Psoas muscle (tissue), 8 donors: ENCODE data around the gene KLHL29. TPM values are rescaled to one million over a fixed set of nuclear protein-coding genes. Genes with fewer than 3 reads are reported as not detected.

Experiments
- ATAC-seq, 4 donors: fragments of 200-7000 bp; cut with Tn5 transposase; one replicate each; pipeline ENCODE4 v1.9.1; 2020; ENCODE audit warnings: moderate library complexity in 3 of 4, mild to moderate bottlenecking in 2 of 4
- DNase-seq, 2 donors: peaks; one replicate each; pipeline ENCODE4 v3.0.0-alpha.2; 2020
- H3K27ac ChIP-seq: fragments of 200-600 bp; one replicate; pipeline ENCODE4 v1.8.0; 2022
- H3K27me3 ChIP-seq, 3 donors: fragments of 200-600 bp in 1 of 3; one replicate each; pipeline versions ENCODE4 v1.6.1 to v1.8.0; 2013 to 2022; ENCODE audit warnings: low read length in 2 of 3, mild to moderate bottlenecking in 2 of 3, moderate library complexity in 1 of 3; ENCODE audit not compliant: insufficient read depth in 3 of 3
- H3K36me3 ChIP-seq, 2 donors: fragments of 200-600 bp in 1 of 2; one replicate each; pipeline versions ENCODE4 v1.6.1 to v1.8.0; 2013 to 2022; ENCODE audit warnings: low read depth in 1 of 2, mild to moderate bottlenecking in 1 of 2, moderate library complexity in 1 of 2; ENCODE audit not compliant: insufficient read depth in 1 of 2
- H3K4me1 ChIP-seq: fragments of 200-600 bp; one replicate; pipeline ENCODE4 v1.8.0; 2022
- H3K4me3 ChIP-seq: fragments of 200-600 bp; one replicate; pipeline ENCODE4 v1.8.0; 2022; ENCODE audit warnings: mild to moderate bottlenecking
- H3K9me3 ChIP-seq: fragments of 200-600 bp; one replicate; pipeline ENCODE4 v1.8.0; 2022
- CTCF ChIP-seq: fragments of 200-600 bp; IDR thresholded peaks from one replicate; pipeline ENCODE4 v1.8.0; 2022; ENCODE audit warnings: antibody characterized with exemption
- WGBS, 3 donors: extraction: QIAGEN DNeasy Blood & Tissue Kit; methylation state at CpG; one replicate each; pipeline versions ENCODE4 v1.1.6 to v1.1.7; 2013; 5-methylcytosine and 5-hydroxymethylcytosine counted together
- intact Hi-C, 2 donors: fragments of 100-400 bp; cut with DNase I; formaldehyde crosslinking; loops; one replicate each; pipeline versions ENCODE4 v1.11.0 to v1.14.2; 2022
- polyA plus RNA-seq, 3 donors: library from polyadenylated mRNA; stranded (reverse); fragments of 200-250 nt; gene quantifications; one replicate each; pipeline ENCODE4 v1.2.3, GENCODE V29; 2013
- total RNA-seq, 4 donors: library from RNA; stranded (reverse); fragmentation: NEBNext Ultra II Directional in 2 of 4; extraction: Animal tissue kit (Norgen Biotek cat#: 25700) in 2 of 4; gene quantifications; one replicate each; pipeline versions ENCODE4 v1.2.1 to v1.2.4, GENCODE V29; 2021 to 2023
- donor health status: healthy with polysubstance abuse.
- donor health status: DM: no; HTN: no; CAD: no; lungs with moderate emphysema.
- donor health status: Bipolar disorder and iron deficiency.
- donor health status: healthy.
- donor health status: DM: yes; HTN: yes; CAD: no.
- donor health status: DM: no; HTN: no; CAD: no.
- donor health status: DM: no; HTN: no; CAD: no.
- donor health status: DM: yes; HTN: yes; CAD: no.

The KLHL29 gene
- total and polyA plus RNA-seq, 7 donors, result 4.4 to 14.1 (median 6.8) TPM

DNA sequence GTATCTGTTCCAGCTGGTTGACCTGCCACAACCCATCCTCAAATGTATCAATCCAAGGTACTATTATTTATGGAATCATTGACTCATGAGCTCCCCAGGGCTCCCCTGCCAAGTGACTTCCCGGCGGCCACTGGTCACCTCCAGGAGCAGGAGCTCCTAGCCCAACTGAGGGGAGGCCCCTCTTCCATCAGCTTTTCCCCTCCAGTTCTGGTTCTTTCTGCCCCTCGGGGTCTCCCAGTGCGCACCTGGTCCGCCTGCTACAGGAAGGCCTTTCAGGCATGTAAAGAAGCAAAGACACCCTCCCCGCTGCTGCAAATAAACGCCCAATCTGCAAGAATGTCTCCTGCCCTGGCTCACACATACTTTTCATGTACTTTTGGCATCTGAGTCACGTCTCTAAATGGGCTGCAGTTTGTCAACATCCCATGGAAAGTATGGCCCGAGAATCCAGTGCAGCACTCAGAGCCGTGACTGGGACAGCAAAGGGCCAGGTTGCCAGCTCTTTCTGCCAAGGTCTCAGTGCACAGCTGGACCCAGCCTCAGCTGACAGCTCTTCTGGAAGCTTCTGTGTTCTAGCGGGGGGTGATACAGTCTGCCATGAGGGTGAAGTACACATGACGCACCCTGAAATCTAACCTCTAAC lies 41.4 kb downstream of the KLHL29 start:
- peak; percentile 81 to 87 (median 85) for ATAC-seq
- Histone ChIP-seq H3K9me3 (no peaks in the 10 kb centered on the region), H3K36me3 (no peaks in the 10 kb centered on the region), H3K4me1 (peaks cover 36% of the 10 kb centered on the region), H3K27ac (peak overlapping the region; percentile 88), H3K27me3 (no peaks in the 10 kb centered on the region), H3K4me3 (no peak overlapping the region)
- 31 to 41% (median 31%) methylated on average over 12 of the region's 12 CpGs for WGBS, 3 donors
- intact Hi-C loops, result loop anchor here in 1 of 2 donors (5.0 to 10.0 kb wide), 2 partner anchors 91 to 158 kb away; no protein-coding TSS in a partner anchor
- TF ChIP-seq CTCF, result no peak
- peak; percentile 83 to 93 for DNase-seq

GRCh38 chr2:23427350-23427749 lies 42.4 kb downstream of the KLHL29 start:
- Histone ChIP-seq H3K27ac (peak overlapping the region; percentile 88), H3K27me3 (no peaks in the 10 kb centered on the region), H3K36me3 (no peaks in the 10 kb centered on the region), H3K4me1 (peaks cover 36% of the 10 kb centered on the region), H3K9me3 (no peaks in the 10 kb centered on the region), H3K4me3 (no peak overlapping the region)
- WGBS, 3 donors, result 83 to 93% (median 85%) methylated on average over 8 of the region's 8 CpGs
- ATAC-seq (peak in 1 of 4 donors; percentile 27), DNase-seq (no peak)
- TF ChIP-seq CTCF, result no peak
- intact Hi-C loops, result loop anchor here in 1 of 2 donors (5.0 to 10.0 kb wide), 2 partner anchors 90 to 157 kb away; no protein-coding TSS in a partner anchor

- peak; percentile 62 to 80 for DNase-seq
- Histone ChIP-seq H3K4me1 (peaks cover 36% of the 10 kb centered on the region), H3K4me3 (no peak overlapping the region), H3K36me3 (no peaks in the 10 kb centered on the region), H3K27me3 (no peaks in the 10 kb centered on the region), H3K27ac (peak overlapping the region; percentile 88), H3K9me3 (no peaks in the 10 kb centered on the region)
- WGBS, 3 donors, result 47 to 74% (median 52%) methylated on average over 12 of the region's 12 CpGs
- TF ChIP-seq CTCF, result no peak
- ATAC-seq, result peak; percentile 68 to 79 (median 72)
- intact Hi-C loops, result loop anchor here in 1 of 2 donors (5.0 to 10.0 kb wide), 2 partner anchors 89 to 157 kb away; no protein-coding TSS in a partner anchor
Measured at GRCh38 chr2:23427976-23428375, 43.0 kb downstream of the KLHL29 start.

GRCh38 chr2:23429036-23429435 lies 44.1 kb downstream of the KLHL29 start:
- TF ChIP-seq CTCF, result no peak
- no peak overlapping the region for H3K4me3 ChIP-seq
- ATAC-seq (no peak), DNase-seq (no peak)
- H3K27me3 ChIP-seq, result no peaks in the 10 kb centered on the region
- intact Hi-C loops, result loop anchor here in 1 of 2 donors (5.0 to 10.0 kb wide), 2 partner anchors 88 to 156 kb away; no protein-coding TSS in a partner anchor
- 80 to 96% (median 88%) methylated on average over 6 of the region's 6 CpGs for WGBS, 3 donors
- H3K4me1 ChIP-seq, result peaks cover 36% of the 10 kb centered on the region
- H3K36me3 ChIP-seq, result no peaks in the 10 kb centered on the region
- H3K27ac ChIP-seq, result peak overlapping the region; percentile 31
- no peaks in the 10 kb centered on the region for H3K9me3 ChIP-seq
